Parathyroid adenoma (tissue), 2 donors: ENCODE measurements around the gene TST.

Experiments
- H2AFZ ChIP-seq: fragments of 300-600 bp; sonication (generic); one replicate; pipeline ENCODE4 v1.7.0; 2017; ENCODE audit warnings: antibody characterized with exemption, mild to moderate bottlenecking
- H3K27ac ChIP-seq: fragments of 300-600 bp; sonication (generic); one replicate; pipeline ENCODE4 v1.7.0; 2017
- H3K27me3 ChIP-seq: fragments of 300-600 bp; sonication (generic); one replicate; pipeline ENCODE4 v1.7.0; 2017; ENCODE audit warnings: low read length; ENCODE audit not compliant: control insufficient read depth, insufficient read depth
- H3K36me3 ChIP-seq: fragments of 300-600 bp; sonication (generic); one replicate; pipeline ENCODE4 v1.7.0; 2017; ENCODE audit warnings: low read length; ENCODE audit not compliant: control insufficient read depth, insufficient read depth
- H3K4me1 ChIP-seq: fragments of 300-600 bp; sonication (generic); one replicate; pipeline ENCODE4 v1.7.0; 2017; ENCODE audit warnings: control low read depth
- H3K4me2 ChIP-seq: fragments of 300-600 bp; sonication (generic); one replicate; pipeline ENCODE4 v1.7.0; 2017; ENCODE audit warnings: low read length
- H3K4me3 ChIP-seq: fragments of 300-600 bp; sonication (generic); one replicate; pipeline ENCODE4 v1.7.0; 2017; ENCODE audit warnings: low read depth, low read length
- H3K79me2 ChIP-seq: fragments of 300-600 bp; sonication (generic); one replicate; pipeline ENCODE4 v1.7.0; 2017; ENCODE audit warnings: control low read depth
- H3K9ac ChIP-seq: fragments of 300-600 bp; sonication (generic); one replicate; pipeline ENCODE4 v1.7.0; 2017; ENCODE audit warnings: mild to moderate bottlenecking
- H3K9me3 ChIP-seq: fragments of 300-600 bp; sonication (generic); one replicate; pipeline ENCODE4 v1.7.0; 2017; ENCODE audit warnings: low read length; ENCODE audit not compliant: control insufficient read depth
- CTCF ChIP-seq: fragments of 300-600 bp; sonication (generic); IDR thresholded peaks from one replicate; pipeline ENCODE4 v1.7.0; 2017; ENCODE audit warnings: antibody characterized with exemption, mild to moderate bottlenecking
- donor health status: primary hyperparathyroidism.

The TST gene

GRCh38 chr22:37021710-37022482 lies 2.6 kb upstream of the TST start:
- no peak overlapping the region for H3K4me3 ChIP-seq
- H3K4me1 ChIP-seq: no peaks in the 10 kb centered on the region
- no peaks in the 10 kb centered on the region for H3K79me2 ChIP-seq
- H3K27ac ChIP-seq: no peak overlapping the region
- no peak overlapping the region for H3K4me2 ChIP-seq
- no peak overlapping the region for H2AFZ ChIP-seq
- H3K36me3 ChIP-seq: no peaks in the 10 kb centered on the region
- H3K9me3 ChIP-seq: no peaks in the 10 kb centered on the region
- H3K9ac ChIP-seq: no peak overlapping the region
- TF ChIP-seq CTCF: peak; percentile 50
- no peaks in the 10 kb centered on the region for H3K27me3 ChIP-seq

GRCh38 chr22:37021041-37021440 lies 1.8 kb upstream of the TST start:
- TF ChIP-seq CTCF: no peak
- Histone ChIP-seq H3K4me3 (no peak overlapping the region), H2AFZ (no peak overlapping the region), H3K4me1 (no peaks in the 10 kb centered on the region), H3K79me2 (no peaks in the 10 kb centered on the region), H3K9ac (no peak overlapping the region), H3K9me3 (no peaks in the 10 kb centered on the region), H3K27me3 (no peaks in the 10 kb centered on the region), H3K27ac (no peak overlapping the region), H3K36me3 (no peaks in the 10 kb centered on the region), H3K4me2 (no peak overlapping the region)

- Histone ChIP-seq H3K27me3 (no peaks in the 10 kb centered on the region), H3K4me2 (peak overlapping the region; percentile 52), H2AFZ (peak overlapping the region; percentile 56), H3K4me3 (peak overlapping the region; percentile 76), H3K4me1 (no peaks in the 10 kb centered on the region), H3K36me3 (no peaks in the 10 kb centered on the region), H3K9me3 (no peaks in the 10 kb centered on the region), H3K9ac (no peak overlapping the region), H3K27ac (no peak overlapping the region), H3K79me2 (no peaks in the 10 kb centered on the region)
- TF ChIP-seq CTCF: no peak
Measured at GRCh38 chr22:37020192-37020479, 889 bp upstream of the TST start.

- Histone ChIP-seq H2AFZ (peak overlapping the region; percentile 76), H3K27me3 (no peaks in the 10 kb centered on the region), H3K9ac (no peak overlapping the region), H3K9me3 (no peaks in the 10 kb centered on the region), H3K36me3 (no peaks in the 10 kb centered on the region), H3K27ac (no peak overlapping the region), H3K4me1 (no peaks in the 10 kb centered on the region), H3K4me3 (peak overlapping the region; percentile 68), H3K4me2 (peak overlapping the region; percentile 92), H3K79me2 (no peaks in the 10 kb centered on the region)
- TF ChIP-seq CTCF: no peak
Measured at GRCh38 chr22:37018815-37019308, 385 bp downstream of the TST start.
